NCI-H1694 treated with DMSO at 0.1 percent for 48 hours (cell line): ENCODE measurements around the gene AP1G1.
"Not testable (repeated sequence)": the region's sequence is repeated elsewhere in the genome, so short reads cannot be mapped to it uniquely, and the experiment has no call there.

Source experiments
- DNase-seq: peaks from one replicate; lab custom pipeline; 2025; lab: John Stamatoyannopoulos, UW

AP1G1 gene

DNA sequence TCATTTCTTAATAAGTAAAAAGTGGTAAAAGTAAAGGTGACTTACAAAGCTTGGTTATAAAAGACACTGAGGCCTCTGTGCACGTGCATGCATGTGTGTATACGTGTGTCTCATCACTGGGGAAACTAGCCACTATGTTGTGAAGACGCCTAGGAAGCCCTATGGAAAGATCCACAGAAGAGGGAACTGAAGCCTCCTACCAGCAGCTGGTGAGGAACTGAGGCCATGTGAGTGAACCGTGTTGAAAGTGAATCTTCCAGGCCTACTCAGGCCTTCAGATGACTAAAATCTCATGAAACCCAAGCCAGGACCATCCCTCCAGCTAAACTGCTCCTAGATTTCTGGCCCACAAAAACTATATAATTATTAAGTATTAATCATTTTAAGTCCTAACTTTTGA, 107.8 kb downstream of the AP1G1 start:
- no peak for DNase-seq

DNA sequence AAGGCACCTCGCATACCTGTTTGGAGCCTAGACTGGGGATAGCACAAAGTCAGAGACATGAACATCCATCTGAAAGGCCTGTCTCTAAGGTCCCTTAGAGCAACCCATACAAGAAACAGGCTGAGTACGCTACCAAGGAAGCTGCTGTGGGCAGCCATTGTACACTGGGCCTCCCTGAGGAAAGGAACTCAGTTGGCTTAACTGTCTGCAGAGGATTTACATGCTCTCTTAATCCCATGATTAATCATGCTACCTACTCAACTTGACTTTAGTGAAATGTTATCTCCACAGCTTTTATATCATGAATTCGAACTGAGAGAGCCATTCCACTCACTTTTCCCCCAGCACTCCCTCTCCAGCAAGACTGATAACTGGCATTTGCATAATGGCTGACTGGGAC, 110.1 kb downstream of the AP1G1 start:
- DNase-seq = no peak

DNA sequence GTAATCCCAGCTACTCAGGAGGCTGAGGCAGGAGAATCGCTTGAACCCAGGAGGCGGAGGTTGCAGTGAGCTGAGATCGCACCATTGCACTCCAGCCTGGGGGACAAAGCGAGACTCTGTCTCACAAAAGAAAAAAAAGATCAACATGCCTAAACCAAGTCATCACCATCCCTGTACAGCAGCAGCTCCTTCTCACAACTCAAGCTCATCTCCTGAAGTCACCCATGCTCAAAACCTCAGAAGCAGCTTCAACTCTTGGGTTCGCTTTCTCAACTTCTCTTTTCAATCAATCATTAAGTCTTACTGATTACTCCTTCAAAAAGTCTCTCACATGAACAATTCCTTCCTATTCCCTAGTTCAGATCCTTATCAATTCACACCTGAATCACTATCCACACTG, 115.5 kb downstream of the AP1G1 start:
- DNase-seq = no peak

DNA sequence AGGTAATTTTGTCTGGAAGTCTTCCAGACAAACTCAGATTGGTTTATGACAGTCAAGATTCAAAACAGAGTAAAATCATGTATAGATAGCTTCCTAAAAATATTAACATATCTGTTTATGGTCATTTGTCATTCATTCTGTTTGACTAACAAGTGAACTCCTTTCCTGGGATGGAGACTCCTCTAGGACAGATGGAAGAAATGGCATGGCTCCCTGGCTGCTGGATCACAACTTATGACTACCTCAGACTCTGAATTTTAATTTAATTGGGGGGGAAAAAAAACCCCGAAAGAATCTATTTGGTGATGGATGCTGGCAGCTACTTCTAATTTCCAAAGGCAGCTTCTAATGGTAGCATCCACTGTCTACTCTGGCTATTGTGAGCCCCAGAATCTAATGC, 118.7 kb downstream of the AP1G1 start:
- no peak for DNase-seq

DNA sequence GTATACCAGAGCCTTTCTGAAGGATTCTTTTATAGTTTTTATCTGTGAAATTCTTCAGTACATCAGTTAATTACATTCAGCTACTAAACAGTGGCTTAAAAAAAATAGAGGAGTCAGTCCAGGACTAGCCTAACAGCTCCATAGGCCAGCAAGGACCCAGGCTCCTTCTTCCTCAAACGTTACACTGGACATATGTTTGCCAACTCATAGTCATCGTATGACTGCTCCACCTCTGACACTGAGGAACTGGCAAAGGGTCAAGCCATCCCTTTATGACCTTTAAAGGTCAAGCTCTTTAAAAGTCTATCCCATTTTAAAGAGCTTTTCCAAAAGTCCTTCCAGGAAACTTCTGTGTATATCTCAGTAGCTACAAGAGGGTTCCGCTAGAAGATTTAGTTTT, 120.8 kb downstream of the AP1G1 start:
- no peak for DNase-seq

DNA sequence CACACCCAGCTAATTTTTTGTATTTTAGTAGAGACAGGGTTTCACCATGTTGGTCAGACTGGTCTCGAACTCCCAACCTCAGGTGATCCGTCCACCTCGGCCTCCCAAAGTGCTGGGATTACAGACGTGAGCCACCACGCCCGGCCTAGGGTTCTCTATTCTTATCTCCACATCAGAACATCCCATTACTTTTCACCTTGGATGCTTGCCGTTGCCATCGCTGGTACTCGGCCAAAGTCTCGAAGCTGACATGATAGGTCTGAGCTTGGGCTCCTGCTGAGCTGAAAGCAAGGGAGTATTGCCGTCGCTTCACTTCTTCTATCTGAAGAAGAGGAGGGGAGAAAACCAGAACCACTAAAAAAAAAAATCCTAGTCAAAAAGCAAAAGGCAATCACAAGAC, 124.4 kb downstream of the AP1G1 start:
- not testable (repeated sequence) for DNase-seq

DNA sequence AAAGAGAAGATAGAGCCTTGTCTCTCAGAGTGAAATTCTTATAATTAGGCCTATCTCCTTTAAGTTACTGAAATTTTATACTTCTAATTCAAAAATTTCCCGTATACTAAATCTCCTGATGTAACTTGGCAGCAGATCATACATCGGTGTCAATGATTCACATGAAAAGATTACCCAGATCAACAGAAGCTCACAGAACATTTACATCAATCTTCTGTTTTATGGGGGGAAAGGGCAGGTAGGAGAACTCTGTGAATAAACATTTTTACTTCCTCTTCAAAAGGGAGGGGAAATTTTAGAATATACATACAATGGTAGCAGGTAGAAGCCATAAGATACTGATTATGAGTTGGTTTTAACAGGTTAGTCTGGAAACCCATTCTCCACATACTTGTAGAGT, 127.3 kb downstream of the AP1G1 start:
- DNase-seq = no peak
